ENCODE results near the gene SUPT6H. TPM values are rescaled to one million over a fixed set of nuclear protein-coding genes. Genes with fewer than 3 reads are reported as not detected.

The SUPT6H gene
- total RNA-seq, 1 donor from 2014 or later, result 63.5 TPM

DNA sequence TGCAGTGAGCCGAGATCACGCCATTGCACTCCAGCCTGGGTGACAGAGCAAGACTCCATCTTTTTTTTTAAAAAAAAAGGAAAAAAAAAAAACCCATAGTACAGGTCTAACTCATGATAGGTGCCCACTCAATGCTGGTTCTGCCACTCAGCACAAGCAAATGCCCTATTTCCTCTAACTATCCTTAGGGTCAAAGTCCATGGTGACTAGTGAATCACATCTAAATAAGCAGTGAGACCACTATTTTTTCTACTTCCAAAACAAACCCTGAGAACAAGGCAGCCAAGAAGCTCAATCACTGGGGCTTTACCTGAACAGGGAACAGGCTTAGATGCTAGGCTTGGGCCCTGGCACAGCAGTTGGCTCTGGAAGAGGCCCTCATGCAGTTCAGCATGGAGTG lies 20.4 kb upstream of the SUPT6H start:
- Mint-ChIP-seq H3K4me3 (ENCODE audit: unreplicated experiment) (no peak overlapping the region), H3K36me3 (ENCODE audit: low read depth) (peaks cover 28% of the 10 kb centered on the region), H3K27me3 (ENCODE audit: low read depth) (no peaks in the 10 kb centered on the region), H3K27ac (ENCODE audit: unreplicated experiment) (no peak overlapping the region), H3K9me3 (ENCODE audit: low read depth) (no peaks in the 10 kb centered on the region), H3K4me1 (ENCODE audit: low read depth) (peaks cover 31% of the 10 kb centered on the region)
- TF ChIP-seq, protein P1, sequence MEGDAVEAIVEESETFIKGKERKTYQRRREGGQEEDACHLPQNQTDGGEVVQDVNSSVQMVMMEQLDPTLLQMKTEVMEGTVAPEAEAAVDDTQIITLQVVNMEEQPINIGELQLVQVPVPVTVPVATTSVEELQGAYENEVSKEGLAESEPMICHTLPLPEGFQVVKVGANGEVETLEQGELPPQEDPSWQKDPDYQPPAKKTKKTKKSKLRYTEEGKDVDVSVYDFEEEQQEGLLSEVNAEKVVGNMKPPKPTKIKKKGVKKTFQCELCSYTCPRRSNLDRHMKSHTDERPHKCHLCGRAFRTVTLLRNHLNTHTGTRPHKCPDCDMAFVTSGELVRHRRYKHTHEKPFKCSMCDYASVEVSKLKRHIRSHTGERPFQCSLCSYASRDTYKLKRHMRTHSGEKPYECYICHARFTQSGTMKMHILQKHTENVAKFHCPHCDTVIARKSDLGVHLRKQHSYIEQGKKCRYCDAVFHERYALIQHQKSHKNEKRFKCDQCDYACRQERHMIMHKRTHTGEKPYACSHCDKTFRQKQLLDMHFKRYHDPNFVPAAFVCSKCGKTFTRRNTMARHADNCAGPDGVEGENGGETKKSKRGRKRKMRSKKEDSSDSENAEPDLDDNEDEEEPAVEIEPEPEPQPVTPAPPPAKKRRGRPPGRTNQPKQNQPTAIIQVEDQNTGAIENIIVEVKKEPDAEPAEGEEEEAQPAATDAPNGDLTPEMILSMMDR (IDR thresholded peaks at IDR 0.05), result no peak
- DNase-seq (ENCODE audit: low spot score), result no peak

DNA sequence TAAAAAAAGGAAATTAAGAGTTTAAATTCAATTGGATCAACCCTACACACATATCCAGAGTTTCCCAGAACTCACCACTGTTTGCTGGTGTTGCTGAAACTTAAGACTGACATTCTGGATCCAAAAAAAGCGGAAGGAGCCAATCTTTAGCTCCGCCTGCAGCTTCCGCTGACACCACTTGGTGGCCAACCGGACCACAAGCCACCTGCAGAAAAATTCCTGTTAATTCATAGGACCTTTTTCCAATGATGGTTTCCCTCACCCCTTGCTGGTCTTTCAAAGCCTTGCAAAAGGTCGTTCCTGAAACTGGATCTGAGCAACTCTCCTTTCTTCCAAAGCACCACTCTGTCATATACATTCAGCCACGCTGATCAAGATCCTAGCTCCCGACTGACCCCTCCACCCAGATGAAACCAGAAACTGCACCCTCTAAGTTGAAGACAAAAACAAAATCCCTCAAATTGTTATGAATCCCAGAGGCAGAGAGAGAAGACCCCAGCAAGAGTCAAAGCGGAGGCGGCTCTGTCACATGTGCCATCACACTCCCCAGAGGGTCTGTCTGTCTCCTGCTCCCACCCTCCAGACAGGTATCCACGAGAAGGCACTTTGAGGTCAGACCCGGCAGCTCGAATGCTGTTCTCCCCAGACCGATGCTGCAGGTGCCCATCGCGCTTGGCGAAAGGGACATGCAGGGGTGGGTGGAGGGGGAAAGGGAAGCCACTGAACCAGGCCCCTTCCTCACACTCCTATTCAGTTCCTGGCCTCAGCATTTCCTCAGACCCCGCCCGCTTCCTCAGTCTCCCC lies 17.8 kb upstream of the SUPT6H start:
- DNase-seq (ENCODE audit: low spot score), result no peak
- Mint-ChIP-seq H3K4me3 (ENCODE audit: unreplicated experiment) (peak overlapping the region; percentile 79), H3K27ac (ENCODE audit: unreplicated experiment) (peak overlapping the region; percentile 90), H3K27me3 (ENCODE audit: low read depth) (no peaks in the 10 kb centered on the region), H3K36me3 (ENCODE audit: low read depth) (peaks cover 22% of the 10 kb centered on the region), H3K9me3 (ENCODE audit: low read depth) (no peaks in the 10 kb centered on the region), H3K4me1 (ENCODE audit: low read depth) (peaks cover 36% of the 10 kb centered on the region)
- TF ChIP-seq, protein P1 (IDR thresholded peaks at IDR 0.05), result peak; percentile 74

DNA sequence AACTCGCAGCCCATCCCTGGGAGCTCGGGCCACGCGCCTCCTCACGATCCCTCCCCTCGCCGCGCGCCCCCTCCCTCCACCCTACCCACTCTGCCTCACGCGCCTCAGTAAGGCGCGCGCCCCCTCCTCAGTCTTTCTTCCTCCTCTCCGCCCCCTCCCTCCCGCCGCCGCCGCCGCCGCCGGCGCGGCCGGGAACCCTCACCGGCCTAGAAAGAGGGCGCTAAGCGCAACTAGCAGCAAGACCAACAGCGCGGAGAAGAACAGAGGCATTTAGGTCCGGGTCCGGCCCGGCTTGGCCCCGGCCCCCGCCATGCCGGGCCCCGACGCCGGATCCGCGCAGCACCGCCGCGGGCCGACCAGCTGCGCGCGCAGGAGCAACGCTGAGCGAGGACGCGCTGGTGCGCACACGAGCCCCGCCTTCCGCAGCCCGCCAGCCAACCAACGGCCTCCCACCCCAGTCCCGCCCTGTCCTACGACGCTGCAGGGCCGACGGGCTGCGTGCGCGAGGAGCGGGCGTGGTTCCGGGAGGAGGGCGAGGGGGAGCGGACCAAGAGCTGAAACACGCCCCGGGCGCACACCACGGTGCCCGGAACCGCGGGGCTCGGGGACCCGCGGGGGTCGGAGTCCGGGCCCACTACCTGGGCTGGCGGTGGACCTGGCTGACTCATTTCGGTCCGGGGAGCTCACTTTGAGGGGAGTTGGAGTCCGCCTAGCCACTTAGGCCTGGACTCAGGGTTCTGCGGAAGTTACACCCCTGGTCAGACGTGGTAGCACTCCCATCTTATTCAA lies 17.0 kb upstream of the SUPT6H start, which contains the start of gene BLTP2:
Gene BLTP2 (minus strand): TSS at position 372 of the 789 bp plus-strand sequence. CDS start 102 bp downstream, at position 270.
- H3K27me3 Mint-ChIP-seq (ENCODE audit: low read depth), result no peaks in the 10 kb centered on the region

DNA sequence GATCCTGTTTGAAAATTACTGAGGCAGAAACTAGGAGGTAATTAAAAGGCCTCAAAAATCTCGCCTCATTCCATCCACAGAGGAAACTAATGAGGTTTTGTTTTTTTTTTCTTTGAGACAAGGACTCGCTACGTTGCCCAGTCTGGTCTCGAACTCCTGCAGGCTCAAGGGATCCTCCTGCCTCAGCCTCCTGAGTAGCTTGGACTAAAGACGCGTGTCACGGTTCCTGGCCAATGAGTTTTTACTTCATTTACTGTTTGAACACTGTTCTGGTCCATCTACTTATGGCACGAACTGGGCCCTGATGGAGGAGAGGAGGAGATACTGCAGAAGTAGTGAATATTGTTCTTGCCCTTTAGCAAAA lies 16.4 kb upstream of the SUPT6H start:
- Mint-ChIP-seq H3K4me3 (ENCODE audit: unreplicated experiment) (peak overlapping the region; percentile 79), H3K9me3 (ENCODE audit: low read depth) (no peaks in the 10 kb centered on the region), H3K27ac (ENCODE audit: unreplicated experiment) (peak overlapping the region; percentile 88), H3K36me3 (ENCODE audit: low read depth) (peaks cover 16% of the 10 kb centered on the region), H3K27me3 (ENCODE audit: low read depth) (no peaks in the 10 kb centered on the region), H3K4me1 (ENCODE audit: low read depth) (peaks cover 36% of the 10 kb centered on the region)
- DNase-seq (ENCODE audit: low spot score), result no peak
- TF ChIP-seq, protein P1 (IDR thresholded peaks at IDR 0.05), result no peak

More for the DNA sequence above, 17.0 kb upstream of the SUPT6H start, which contains the start of gene BLTP2:
- peaks cover 36% of the 10 kb centered on the region for H3K4me1 Mint-ChIP-seq (ENCODE audit: low read depth)
- TF ChIP-seq, protein P1 (IDR thresholded peaks at IDR 0.05), result no peak
- DNase-seq (ENCODE audit: low spot score), result peak; percentile 98
- H3K27ac Mint-ChIP-seq (ENCODE audit: unreplicated experiment), result peak within 1 kb of the TSS; percentile 90
- peak within 1 kb of the TSS; percentile 79 for H3K4me3 Mint-ChIP-seq (ENCODE audit: unreplicated experiment)
- peaks cover 18% of the 10 kb centered on the region for H3K36me3 Mint-ChIP-seq (ENCODE audit: low read depth)
- no peaks in the 10 kb centered on the region for H3K9me3 Mint-ChIP-seq (ENCODE audit: low read depth)

DNA sequence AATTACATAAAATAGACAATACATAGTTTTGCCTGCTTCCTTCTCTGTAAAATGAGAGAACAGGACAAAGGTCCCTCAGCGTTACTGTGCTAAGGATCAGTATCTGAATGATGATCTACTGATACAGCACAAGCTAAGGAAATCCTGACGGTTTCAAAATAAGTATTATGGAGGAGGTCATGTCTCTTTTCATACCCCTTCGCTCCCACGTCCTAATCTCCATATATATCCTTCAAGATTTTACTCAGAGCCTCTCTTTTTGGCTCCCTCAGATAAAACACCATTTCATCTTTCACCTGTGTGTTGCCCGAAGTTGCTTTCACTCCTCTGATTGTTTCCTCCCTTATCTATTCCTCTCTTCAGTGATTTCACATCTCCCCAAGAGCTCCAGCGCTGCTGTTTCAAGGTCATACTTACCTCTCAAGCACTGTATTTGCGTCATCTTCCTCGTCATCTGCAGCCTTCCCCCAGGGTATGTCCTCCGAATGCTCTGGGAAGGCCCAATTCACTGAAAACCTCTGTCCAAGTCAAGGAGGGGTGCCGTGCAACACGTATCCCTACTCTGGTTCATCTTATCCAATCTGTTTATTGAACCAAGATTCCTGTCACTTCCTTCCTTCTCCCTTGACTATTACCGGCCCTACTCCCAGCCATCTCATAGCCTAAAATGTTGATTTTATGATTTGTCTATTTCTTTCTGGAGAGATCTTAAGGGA lies 15.8 kb upstream of the SUPT6H start:
- TF ChIP-seq, protein P1 (IDR thresholded peaks at IDR 0.05), result no peak
- Mint-ChIP-seq H3K4me1 (ENCODE audit: low read depth) (peaks cover 36% of the 10 kb centered on the region), H3K27me3 (ENCODE audit: low read depth) (no peaks in the 10 kb centered on the region), H3K27ac (ENCODE audit: unreplicated experiment) (peak overlapping the region; percentile 88), H3K4me3 (ENCODE audit: unreplicated experiment) (peak overlapping the region; percentile 79), H3K9me3 (ENCODE audit: low read depth) (no peaks in the 10 kb centered on the region), H3K36me3 (ENCODE audit: low read depth) (peaks cover 15% of the 10 kb centered on the region)
- DNase-seq (ENCODE audit: low spot score), result no peak

Measured in chondrocyte (in vitro differentiated cells).